ENCODE results near the gene PDE8B. TPM values are rescaled to one million over a fixed set of nuclear protein-coding genes. Genes with fewer than 3 reads are reported as not detected.

The PDE8B gene
- total and polyA plus RNA-seq, 12 donors: 1.1 to 6.8 (median 4.8) TPM

DNA sequence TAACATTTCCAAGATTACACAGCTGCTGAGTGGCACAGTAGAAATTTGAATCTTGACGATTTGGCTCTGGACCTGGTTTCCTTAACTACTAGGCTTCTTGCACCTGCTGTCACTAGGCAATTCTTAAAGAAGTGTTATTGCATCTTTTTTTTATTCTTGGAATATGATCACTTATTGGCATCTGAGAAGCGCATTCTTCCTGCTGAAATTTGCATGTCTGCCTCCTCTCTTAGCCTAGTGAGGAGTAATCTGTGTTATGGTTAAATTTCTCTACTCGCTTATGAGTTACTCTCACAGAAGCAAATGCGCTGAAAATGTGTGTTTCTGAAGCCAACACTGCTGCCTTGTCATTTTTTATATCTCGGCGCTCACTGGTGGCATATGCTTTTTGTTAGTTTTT lies 192.3 kb downstream of the PDE8B start:
- intact Hi-C loops (cut with DNase I): no loop called here
- Histone ChIP-seq H3K27me3 (no peaks in the 10 kb centered on the region), H3K4me3 (no peak overlapping the region), H3K36me3 (replicated peaks in 1 of 2) (no peaks in the 10 kb centered on the region), H3K9me3 (replicated peaks in 1 of 3) (no peaks in the 10 kb centered on the region), H3K4me1 (replicated peaks in 1 of 2) (no peaks in the 10 kb centered on the region), H3K27ac (no peak overlapping the region)
- WGBS, 4 donors: 87 to 92% (median 91%) methylated on average over 6 of the region's 6 CpGs
- DNase-seq: no peak
- TF ChIP-seq POLR2A (IDR thresholded peaks at IDR 0.05): no peak
- TF ChIP-seq, protein P1, sequence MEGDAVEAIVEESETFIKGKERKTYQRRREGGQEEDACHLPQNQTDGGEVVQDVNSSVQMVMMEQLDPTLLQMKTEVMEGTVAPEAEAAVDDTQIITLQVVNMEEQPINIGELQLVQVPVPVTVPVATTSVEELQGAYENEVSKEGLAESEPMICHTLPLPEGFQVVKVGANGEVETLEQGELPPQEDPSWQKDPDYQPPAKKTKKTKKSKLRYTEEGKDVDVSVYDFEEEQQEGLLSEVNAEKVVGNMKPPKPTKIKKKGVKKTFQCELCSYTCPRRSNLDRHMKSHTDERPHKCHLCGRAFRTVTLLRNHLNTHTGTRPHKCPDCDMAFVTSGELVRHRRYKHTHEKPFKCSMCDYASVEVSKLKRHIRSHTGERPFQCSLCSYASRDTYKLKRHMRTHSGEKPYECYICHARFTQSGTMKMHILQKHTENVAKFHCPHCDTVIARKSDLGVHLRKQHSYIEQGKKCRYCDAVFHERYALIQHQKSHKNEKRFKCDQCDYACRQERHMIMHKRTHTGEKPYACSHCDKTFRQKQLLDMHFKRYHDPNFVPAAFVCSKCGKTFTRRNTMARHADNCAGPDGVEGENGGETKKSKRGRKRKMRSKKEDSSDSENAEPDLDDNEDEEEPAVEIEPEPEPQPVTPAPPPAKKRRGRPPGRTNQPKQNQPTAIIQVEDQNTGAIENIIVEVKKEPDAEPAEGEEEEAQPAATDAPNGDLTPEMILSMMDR (IDR thresholded peaks at IDR 0.05): no peak

DNA sequence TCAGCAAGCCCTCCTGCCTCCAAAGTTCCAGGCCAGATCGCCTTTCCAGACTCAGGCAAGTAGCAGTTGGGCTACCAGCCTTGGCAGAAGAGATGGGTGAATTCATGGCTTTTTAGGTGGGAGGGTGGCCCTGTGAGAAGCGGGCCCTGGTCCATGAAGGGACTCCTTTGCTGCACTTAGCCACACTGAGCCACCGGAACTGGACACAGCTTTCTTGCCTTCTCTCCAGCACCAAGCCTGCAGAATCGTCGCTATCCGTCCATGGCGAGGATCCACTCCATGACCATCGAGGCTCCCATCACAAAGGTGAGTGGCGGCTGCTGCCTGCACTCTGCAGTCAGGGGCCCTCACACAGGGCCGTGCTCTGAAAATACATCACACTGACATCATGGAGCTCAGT lies 196.7 kb downstream of the PDE8B start:
- Histone ChIP-seq H3K4me1 (replicated peaks in 1 of 2) (no peaks in the 10 kb centered on the region), H3K27ac (no peak overlapping the region), H3K9me3 (replicated peaks in 1 of 3) (no peaks in the 10 kb centered on the region), H3K4me3 (no peak overlapping the region), H3K36me3 (replicated peaks in 1 of 2) (no peaks in the 10 kb centered on the region), H3K27me3 (no peaks in the 10 kb centered on the region)
- intact Hi-C loops (cut with DNase I): no loop called here
- 80 to 96% (median 86%) methylated on average over 8 to 10 of the region's 10 CpGs for WGBS, 4 donors
- no peak for DNase-seq
- no peak for TF ChIP-seq POLR2A (IDR thresholded peaks at IDR 0.05)
- TF ChIP-seq, protein P1 (IDR thresholded peaks at IDR 0.05): no peak

DNA sequence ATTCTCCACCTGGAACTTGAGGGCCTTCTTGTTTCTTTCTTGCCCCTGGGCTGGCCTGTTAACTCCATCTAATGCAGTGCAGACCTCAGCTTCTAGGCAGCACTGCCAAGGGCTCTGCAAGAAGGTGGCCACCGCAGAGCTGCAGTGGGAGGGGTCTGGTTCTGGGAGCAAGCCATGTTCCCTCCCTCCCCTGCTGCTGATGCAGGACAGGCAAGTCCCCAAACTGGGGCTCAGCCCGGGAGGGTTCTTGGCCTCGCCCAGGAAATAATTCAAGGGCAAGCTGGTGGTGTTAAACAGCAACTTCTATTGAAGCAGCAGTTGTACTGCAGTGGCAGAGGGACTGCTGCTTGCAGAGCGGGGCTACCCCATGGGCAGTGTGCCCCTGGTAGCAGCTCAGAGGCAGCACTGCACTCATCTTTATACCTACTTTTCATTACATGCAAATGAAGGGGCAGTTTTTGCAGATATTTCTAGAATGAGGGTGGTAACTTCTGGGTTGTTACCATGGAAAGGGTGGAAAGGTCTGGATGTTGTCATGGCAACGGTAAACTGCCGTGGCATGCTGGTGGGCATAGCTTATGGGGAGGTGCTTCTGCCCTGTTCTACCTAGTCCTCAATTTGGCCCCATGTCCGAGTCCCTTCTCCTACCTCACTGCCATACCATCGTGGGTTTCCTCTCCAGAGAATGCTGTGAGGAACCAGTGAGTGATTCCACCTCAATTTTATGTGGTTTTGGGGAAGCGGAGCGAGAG lies 199.6 kb downstream of the PDE8B start:
- H3K27me3 ChIP-seq: no peaks in the 10 kb centered on the region
- H3K4me1 ChIP-seq (replicated peaks in 1 of 2): no peaks in the 10 kb centered on the region
- no peaks in the 10 kb centered on the region for H3K36me3 ChIP-seq (replicated peaks in 1 of 2)
- no peak overlapping the region for H3K4me3 ChIP-seq
- WGBS, 4 donors: 81 to 91% (median 84%) methylated on average over 8 to 10 of the region's 10 CpGs
- TF ChIP-seq, protein P1 (IDR thresholded peaks at IDR 0.05): no peak
- no peak for TF ChIP-seq POLR2A (IDR thresholded peaks at IDR 0.05)
- intact Hi-C loops (cut with DNase I): no loop called here
- no peaks in the 10 kb centered on the region for H3K9me3 ChIP-seq (replicated peaks in 1 of 3)
- DNase-seq: no peak
- no peak overlapping the region for H3K27ac ChIP-seq

DNA sequence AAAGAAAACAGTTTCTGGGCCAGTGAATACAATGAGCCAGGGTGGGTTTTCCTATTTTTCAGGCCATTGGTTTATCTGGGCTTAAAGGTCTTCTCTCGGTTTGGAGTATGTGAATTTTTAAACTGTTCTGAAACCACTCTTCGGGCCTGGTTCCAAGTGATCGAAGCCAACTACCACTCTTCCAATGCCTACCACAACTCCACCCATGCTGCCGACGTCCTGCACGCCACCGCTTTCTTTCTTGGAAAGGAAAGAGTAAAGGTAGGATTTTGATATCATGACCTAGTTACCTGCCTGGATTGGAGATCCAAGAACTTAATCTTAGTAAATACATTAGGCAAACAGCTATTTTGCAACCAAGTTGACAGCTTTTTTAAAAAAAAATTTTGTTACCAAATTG lies 202.6 kb downstream of the PDE8B start:
- 89 to 95% (median 94%) methylated on average over 7 of the region's 7 CpGs for WGBS, 4 donors
- no peak for TF ChIP-seq POLR2A (IDR thresholded peaks at IDR 0.05)
- TF ChIP-seq, protein P1 (IDR thresholded peaks at IDR 0.05): no peak
- no peaks in the 10 kb centered on the region for H3K9me3 ChIP-seq (replicated peaks in 1 of 3)
- H3K27ac ChIP-seq: no peak overlapping the region
- DNase-seq: no peak
- H3K4me3 ChIP-seq: no peak overlapping the region
- H3K4me1 ChIP-seq (replicated peaks in 1 of 2): peaks cover 0 to under 1% of the 10 kb centered on the region in 2 donors
- H3K36me3 ChIP-seq (replicated peaks in 1 of 2): no peaks in the 10 kb centered on the region
- no peaks in the 10 kb centered on the region for H3K27me3 ChIP-seq
- intact Hi-C loops (cut with DNase I): no loop called here
